NCI-H128 (cell line): ENCODE measurements around the gene CCR6.
A peak's percentile ranks its signal among the peaks of the same experiment; 100 is the strongest.

ENCODE experiments used
- DNase-seq: peaks from one replicate; lab custom pipeline; 2025; ENCODE audit not compliant: unreplicated experiment; lab: John Stamatoyannopoulos, UW

CCR6 gene

DNA sequence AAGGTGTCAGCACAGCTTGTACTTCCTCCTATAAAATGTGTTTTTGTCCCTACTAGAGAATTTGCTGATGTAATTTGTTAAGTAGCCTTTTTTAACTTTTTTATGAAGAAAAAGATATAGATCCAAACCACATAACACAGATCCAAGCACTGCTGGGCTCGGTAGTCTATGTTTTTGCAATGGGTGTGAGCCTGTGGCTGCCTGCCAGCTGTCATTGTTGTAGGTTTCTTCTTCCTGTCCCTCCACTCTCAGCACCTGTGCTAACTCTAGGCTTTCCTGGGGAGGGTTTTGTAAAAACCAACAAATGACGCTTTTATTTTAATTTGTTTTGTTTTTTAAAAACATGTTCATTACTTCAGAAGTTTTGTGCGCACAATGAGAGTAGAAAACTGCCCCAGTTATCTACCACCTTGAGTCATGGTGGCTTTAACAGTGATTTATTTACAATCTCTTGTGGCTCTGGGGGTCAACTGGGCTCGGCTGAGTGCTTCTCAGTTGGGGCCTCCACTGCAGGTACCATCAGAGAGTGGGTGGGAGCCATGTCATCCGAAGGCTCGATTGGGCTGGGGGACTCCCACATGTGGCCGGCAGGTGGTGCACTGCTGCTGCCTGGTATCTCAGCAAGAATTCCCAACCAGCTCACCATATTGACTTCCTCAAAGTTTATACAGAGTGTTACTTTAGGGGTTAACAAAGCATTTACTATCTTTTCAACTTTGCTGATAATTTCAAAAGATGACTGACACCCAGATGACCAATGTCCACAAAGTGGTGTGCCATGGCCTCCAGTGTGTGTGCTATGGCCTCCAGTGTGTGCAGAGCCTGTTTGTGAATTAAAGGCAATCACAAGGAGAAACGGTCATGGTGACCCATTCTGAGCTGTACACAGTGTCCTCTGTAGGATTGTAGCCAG is 3.0 kb upstream of the CCR6 start:
- DNase-seq = no peak

DNA sequence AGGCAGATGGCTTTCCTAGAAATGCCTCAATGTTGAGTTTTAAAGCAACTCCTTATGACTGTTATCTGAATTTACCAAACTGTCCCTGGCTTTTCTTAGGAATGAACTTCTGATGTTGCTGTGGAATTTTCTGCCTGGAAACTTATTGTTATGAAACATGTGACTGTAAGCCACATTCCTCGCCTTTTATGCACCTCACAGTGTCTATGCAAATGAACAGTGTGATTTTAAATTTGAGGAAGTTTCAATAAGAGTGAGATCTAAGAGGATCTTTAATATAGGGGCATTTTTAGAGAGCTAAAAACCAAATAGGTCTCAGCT is 2.4 kb upstream of the CCR6 start:
- DNase-seq = no peak

DNA sequence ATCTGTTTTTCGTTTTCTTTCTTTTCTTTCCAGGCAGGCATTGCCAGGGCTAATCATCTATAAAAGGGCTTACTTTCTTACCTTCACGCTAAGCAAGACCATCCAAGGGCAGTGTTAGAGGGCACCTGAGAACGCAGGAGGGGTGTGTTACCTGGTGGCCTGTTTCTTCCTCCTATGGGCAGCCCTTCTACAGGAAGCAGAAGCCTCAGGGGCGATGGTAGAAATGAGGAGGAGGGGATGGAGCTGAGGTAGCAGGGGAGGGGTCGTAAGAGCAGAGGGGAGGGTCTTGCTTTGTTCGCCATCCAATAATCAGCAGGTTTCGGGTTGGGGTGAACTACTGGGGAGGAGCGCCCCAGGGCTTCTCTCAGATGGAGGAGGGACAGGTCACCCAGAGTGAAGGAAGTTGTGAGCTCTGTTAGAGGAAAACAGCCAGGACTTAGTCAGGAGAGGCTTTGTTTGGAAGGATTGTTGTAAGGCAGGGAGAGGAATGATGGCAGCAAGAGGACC is 1.5 kb upstream of the CCR6 start:
- no peak for DNase-seq

DNA sequence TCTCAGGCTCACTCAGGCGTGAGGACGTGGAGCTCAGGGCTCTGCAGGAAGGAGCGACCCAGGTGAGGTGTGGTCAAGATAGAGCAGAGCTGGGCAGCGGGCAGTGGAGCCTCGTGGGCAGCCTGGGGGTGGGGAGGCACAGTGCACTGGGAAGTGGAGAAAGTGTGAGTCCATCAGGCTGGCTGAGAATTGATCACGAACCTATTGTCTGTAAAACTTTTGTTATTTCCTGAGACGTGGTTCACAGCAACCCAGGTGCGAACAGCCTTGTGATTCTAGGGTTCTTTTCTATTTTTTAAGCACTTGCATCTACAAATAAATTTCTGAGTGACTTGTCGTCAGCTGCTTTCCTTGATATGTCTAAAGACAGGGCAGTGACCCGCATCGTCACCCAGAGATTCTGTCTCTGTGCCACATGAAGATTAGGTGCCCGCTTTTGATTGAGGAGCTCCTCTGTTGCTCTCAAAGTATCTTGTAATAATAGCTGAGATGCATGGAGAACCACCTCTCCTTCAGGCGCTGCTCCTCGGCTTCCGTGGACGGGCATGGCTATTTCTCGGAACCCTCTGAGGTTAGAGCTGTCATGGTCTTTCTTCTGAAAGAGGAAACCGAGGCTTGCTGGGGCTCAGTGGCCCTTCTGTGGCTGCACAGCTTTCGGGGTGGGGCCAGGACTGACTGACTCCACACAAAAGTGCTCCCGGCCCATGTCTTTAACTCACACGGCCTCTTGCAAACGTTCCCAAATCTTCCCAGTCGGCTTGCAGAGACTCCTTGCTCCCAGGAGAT is 662 bp upstream of the CCR6 start:
- DNase-seq = no peak

- DNase-seq = no peak
Observed at GRCh38 chr6:167124753-167125152, 1.9 kb downstream of the CCR6 start.

DNA sequence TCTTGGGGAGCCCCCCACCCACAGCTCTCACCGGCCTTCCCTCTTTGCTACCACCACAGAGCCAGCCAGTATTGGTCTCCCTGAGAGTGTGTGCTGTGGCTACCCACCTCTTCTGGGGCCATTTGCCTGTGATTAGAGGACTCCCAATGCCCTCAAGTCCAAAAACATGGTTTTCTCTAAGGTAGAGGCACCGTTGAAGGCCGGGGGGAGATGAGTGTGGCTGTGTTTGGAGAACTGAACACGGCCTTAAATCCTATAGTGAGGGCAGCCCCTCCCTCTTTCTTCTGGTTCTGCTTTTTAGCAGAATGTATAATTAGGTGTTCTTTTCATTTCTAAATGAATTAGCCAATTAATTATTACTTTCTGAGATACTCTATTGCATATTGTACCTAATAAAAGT is 2.5 kb downstream of the CCR6 start:
- DNase-seq = no peak

DNA sequence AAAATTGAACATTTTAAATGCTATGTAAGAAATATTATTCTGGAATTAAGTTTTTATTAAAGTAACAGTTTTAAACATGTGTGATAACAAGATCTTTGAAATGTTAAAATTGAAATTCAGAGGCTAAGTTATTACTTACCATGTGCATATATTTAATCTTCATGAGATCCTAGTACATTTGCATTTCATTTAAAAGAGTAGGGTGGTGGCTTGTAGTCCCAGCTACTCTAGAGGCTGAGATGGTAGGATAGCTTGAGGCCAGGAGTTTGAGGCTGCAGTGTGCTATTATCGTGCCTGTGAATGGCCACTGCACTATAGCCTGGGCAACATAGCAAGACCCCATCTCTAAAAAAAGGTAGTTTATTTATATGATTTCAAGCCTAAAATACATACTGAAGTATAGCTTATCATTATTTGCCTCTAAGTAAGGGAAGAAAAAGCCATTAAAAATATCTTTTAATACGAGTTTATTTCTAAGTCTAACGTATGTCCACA is 3.0 kb downstream of the CCR6 start:
- no peak for DNase-seq

GRCh38 chr6:167127785-167128531 is 5.1 kb downstream of the CCR6 start:
- no peak for DNase-seq

GRCh38 chr6:167129159-167129558 is 6.3 kb downstream of the CCR6 start:
- DNase-seq = no peak

DNA sequence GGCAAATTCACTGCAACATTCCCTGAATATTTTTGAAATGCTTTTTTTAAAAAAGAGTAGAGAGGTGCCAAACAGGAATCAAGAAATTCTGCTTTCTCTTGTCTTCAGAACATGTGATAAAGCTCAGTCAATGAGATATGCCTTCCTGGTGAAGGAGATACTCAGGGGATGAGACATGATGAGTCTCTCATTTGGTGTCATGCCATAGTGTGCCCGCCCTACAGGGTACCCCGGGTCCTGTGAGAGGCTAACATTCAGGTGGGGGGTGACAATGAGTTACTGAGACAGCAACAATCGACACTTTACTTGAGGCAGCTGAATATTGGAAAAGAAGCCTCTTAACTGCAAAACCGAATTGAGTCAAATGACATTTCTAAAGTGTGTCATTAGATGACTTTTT is 6.7 kb downstream of the CCR6 start:
- no peak for DNase-seq

DNA sequence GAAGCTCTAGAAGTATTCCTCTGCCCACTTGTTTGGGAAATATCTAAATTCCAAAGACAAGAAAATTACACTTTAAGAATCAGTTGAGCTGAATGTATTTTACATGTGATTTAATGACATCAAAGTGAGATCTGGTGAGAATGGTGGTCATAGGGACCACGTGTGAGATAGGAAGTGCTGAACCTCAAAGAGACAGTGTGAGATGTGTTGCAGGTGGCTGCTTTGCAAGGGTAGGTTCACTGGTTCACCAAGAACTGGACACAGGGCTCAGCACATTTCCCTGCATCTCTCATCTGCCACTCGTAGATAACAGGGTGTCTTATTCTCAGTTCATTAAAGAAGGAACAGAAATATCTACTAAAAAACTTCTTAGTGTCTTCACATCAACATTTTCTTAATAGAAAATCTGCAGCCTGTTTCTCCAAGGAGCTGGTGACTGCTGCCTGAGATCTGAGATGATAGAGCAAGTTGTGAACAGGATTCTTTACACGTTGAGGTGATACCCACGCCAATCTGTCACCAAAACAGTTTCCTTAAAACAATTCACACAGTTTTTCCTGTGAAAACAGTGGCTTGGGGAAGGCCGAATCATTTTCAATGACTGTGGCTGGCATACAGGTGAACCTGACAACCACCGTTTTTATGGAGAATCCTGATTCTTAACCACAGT is 7.2 kb downstream of the CCR6 start:
- no peak for DNase-seq

DNA sequence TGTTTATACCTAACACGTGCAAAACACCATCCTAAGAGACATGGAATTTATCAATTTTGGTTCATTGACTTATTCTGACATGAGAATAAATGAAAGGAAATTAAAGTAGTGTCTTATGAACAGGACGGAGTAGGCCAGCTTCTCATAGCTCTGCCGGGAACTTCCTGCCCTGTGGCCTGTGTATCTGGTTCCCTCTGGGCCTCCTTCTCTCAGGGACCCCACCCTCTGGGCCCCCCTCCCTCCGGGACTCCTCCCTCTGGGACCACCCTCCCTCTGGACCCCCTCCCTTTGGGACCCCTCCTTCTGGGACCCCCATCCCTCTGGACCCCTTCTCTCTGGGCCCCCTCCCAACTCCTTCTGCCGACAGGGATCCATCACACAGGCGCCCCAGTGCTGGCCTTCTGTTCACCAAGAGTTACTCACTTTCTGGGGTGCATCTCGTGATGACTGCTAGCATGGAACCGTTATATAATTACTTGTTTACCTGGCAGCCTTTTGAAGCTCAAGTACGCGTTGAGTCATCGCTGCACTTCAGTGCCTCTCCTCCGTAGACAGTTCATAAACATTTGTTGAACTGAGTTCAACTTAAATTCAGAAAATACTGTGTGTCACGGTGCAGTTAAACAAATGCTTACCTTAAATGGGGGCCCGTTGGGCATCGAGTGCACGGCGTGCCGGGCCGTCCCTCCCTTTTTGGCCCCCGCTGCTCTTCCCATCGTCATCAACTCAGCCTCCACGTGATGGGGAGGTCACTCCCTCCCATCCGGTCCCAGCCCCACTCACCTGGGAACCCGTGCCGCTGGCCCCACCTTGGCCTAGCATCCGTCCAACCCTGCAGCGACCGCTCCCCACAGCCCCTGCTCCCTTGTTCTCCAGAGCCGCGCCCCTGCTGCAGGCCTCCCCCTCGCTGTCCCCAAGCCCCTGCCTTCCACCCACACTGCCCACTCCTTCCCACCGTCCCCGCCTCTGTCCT is 8.1 kb downstream of the CCR6 start:
- DNase-seq = no peak

- DNase-seq = no peak
Observed at GRCh38 chr6:167134448-167135328, 11.8 kb downstream of the CCR6 start.

DNA sequence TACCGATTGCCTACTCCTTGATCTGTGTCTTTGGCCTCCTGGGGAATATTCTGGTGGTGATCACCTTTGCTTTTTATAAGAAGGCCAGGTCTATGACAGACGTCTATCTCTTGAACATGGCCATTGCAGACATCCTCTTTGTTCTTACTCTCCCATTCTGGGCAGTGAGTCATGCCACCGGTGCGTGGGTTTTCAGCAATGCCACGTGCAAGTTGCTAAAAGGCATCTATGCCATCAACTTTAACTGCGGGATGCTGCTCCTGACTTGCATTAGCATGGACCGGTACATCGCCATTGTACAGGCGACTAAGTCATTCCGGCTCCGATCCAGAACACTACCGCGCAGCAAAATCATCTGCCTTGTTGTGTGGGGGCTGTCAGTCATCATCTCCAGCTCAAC is 13.5 kb downstream of the CCR6 start:
- DNase-seq = no peak

DNA sequence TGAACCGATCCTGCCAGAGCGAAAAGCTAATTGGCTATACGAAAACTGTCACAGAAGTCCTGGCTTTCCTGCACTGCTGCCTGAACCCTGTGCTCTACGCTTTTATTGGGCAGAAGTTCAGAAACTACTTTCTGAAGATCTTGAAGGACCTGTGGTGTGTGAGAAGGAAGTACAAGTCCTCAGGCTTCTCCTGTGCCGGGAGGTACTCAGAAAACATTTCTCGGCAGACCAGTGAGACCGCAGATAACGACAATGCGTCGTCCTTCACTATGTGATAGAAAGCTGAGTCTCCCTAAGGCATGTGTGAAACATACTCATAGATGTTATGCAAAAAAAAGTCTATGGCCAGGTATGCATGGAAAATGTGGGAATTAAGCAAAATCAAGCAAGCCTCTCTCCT is 14.2 kb downstream of the CCR6 start:
- DNase-seq = no peak

DNA sequence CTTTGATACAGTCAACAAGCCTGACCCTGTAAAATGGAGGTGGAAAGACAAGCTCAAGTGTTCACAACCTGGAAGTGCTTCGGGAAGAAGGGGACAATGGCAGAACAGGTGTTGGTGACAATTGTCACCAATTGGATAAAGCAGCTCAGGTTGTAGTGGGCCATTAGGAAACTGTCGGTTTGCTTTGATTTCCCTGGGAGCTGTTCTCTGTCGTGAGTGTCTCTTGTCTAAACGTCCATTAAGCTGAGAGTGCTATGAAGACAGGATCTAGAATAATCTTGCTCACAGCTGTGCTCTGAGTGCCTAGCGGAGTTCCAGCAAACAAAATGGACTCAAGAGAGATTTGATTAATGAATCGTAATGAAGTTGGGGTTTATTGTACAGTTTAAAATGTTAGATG is 15.0 kb downstream of the CCR6 start:
- DNase-seq = peak; percentile 47

DNA sequence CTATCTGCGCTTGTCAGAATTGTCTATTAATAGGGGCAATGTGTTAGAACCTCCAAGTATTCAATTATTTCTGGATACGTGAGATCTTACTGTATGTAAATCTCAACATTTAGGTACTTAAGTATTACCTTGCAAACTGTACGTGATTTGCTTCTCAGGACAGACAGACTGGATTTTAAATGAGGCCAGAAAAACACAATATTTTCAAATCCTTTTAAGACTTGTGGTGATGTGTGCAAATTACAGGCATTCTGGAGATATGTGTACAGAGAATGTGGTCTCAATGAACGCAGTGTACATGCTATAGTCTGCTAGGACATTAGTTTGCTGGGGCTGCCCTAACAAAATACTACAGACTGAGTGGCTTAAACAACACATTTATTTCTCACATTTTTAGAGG is 16.9 kb downstream of the CCR6 start:
- DNase-seq = no peak

DNA sequence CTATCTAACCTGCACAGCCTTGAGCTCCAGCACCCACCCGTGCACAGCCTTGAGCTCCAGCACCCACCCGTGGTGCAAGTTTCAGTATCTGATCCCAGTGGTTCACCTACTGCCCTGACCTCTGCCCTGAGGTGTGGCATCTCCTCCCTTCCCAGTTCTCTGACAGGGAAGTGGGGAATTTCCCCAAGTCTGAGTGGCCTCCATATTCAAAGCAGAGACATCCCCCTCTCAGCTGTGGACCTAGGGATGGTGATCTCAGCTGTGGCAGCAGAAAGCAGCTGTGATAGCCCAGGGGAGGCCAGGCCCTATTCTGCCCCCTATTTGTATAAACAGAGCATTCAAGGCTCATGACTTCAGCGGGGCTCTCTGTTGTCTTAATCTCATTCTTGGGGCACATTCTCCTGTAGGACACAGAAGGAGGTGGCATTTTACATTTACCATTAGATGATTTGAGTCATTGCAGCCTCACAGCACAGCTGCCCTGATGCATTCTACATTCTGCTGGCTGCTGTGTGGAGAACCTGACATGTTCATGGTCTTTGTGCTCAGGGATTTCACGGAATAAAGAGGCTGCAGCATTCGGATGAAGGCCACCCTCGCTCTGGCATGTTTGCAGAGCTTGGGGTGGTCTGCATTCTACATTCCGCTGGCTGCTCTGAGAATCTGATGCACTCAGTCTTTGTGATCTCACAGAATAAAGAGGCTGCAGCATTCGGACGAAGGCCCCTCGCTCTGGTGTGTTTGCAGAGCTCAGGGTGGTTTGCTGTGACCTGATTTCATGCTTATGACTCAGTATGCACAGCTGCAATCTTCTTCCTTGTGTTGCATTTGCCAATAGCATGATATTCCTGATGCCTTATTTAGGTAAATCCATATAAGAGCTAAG is 17.9 kb downstream of the CCR6 start:
- DNase-seq = no peak
